Esophagus muscularis mucosa (tissue), 4 donors: ENCODE measurements around the gene TMC5. TPM values are rescaled to one million over a fixed set of nuclear protein-coding genes. Genes with fewer than 3 reads are reported as not detected.

Source experiments
- DNase-seq: peaks from one replicate; pipeline ENCODE4 v3.0.0-alpha.2; 2017; ENCODE audit errors: extremely low spot score
- H3K27ac ChIP-seq, 4 donors: fragments of 200-600 bp; sonication (generic); replicated peaks in 1 of 4; 1 replicate in 3 of 4; 2 replicates in 1 of 4; pipeline ENCODE4 v1.5.1; 2016 to 2019; ENCODE audit warnings: mild to moderate bottlenecking in 1 of 4
- H3K27me3 ChIP-seq, 4 donors: fragments of 200-600 bp; sonication (generic); one replicate each; pipeline versions ENCODE4 v1.5.1 to v1.6.0; 2016 to 2019
- H3K36me3 ChIP-seq, 4 donors: fragments of 200-600 bp; sonication (generic); one replicate each; pipeline ENCODE4 v1.5.1; 2016 to 2019
- H3K4me1 ChIP-seq, 4 donors: fragments of 200-600 bp; sonication (generic); one replicate each; pipeline ENCODE4 v1.5.1; 2016 to 2019
- H3K4me3 ChIP-seq, 4 donors: fragments of 200-600 bp; sonication (generic); 1 replicate in 2 of 4; 2 replicates in 2 of 4; pipeline ENCODE4 v1.5.1; 2016 to 2019; ENCODE audit warnings: mild to moderate bottlenecking in 4 of 4, moderate library complexity in 1 of 4
- H3K9me3 ChIP-seq, 4 donors: fragments of 200-600 bp; sonication (generic); 1 replicate in 3 of 4; 2 replicates in 1 of 4; pipeline ENCODE4 v1.5.1; 2016 to 2019
- EP300 ChIP-seq: sonication (generic); formaldehyde crosslinking; IDR thresholded peaks from one replicate; pipeline ENCODE4 v1.6.1; 2017; ENCODE audit warnings: antibody characterized with exemption
- POLR2A ChIP-seq: fragments of 450-650 bp; IDR thresholded peaks from one replicate; pipeline ENCODE4 v1.6.1; 2017; ENCODE audit warnings: antibody characterized with exemption, moderate library complexity, mild to moderate bottlenecking, low read depth
- POLR2AphosphoS5 ChIP-seq, 2 donors: sonication (generic); formaldehyde crosslinking; IDR thresholded peaks; one replicate each; pipeline ENCODE4 v1.6.1; 2017; ENCODE audit warnings: antibody characterized with exemption in 2 of 2
- WGBS: methylation state at CpG from one replicate; pipeline ENCODE4 v1.1.5; 2018; 5-methylcytosine and 5-hydroxymethylcytosine counted together
- intact Hi-C: fragments of 100-400 bp; cut with DNase I; formaldehyde crosslinking; loops from one replicate; pipeline ENCODE4 v1.15.1; 2023
- total RNA-seq, 4 donors: library from RNA; depleted of rRNA; stranded (reverse); fragments of >200 nt; gene quantifications; one replicate each; pipeline versions ENCODE4 v1.1.0 to v1.2.1, GENCODE V29; 2016
- TF ChIP-seq, protein P1 (sequence below), 3 experiments: fragments of 200-600 bp in 2 of 3; fragments of 450-650 bp in 1 of 3; sonication (generic) in 2 of 3; IDR thresholded peaks; one replicate each; pipeline ENCODE4 v1.5.1; 2017 to 2019; ENCODE audit warnings: antibody characterized with exemption in 3 of 3, mild to moderate bottlenecking in 2 of 3, moderate library complexity in 1 of 3

The TMC5 gene
- total RNA-seq, 4 donors from 2014 or later, result under 0.01 to 0.42 (median 0.12) TPM

DNA sequence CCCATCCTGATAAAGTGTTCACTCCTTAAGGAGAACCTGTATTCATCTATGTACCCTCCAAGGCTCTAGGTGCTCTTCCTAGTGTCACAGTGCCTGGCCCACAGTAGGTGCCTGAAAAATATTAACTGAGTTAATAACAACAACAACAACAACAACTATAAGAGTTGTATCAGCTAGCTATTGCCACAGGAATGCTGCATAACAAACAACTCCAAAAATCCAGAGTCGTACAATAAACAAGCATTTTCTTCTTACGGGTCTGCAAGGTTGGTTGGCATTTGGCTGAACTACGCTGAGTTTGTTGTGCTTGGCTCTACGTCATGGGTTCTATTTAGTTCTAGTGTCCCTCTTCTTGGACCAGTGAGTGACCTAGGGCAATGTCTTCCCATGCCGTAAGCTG is 29.2 kb downstream of the TMC5 start:
- intact Hi-C loops, result no loop called here

DNA sequence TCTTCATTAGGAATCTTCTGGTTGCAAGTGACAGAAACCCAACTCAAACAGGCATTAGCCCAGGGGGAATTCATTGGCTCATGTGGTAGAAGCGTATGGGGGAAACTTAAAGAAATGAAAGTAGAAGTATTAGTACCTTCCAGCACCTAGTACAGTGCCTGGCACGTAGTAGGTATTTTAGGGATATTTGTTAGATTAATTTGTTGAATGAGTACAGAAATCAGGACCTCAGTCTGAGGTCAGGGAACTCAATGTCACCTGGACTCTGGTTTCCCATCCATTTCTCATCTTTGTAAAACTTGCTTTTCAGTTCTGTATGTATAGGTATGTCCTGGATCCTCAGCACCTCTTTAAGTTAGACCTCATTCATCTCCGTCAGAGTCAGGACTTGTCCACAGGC is 32.5 kb downstream of the TMC5 start:
- 86% methylated on average over 3 of the region's 3 CpGs for WGBS
- Histone ChIP-seq H3K4me1 (no peaks in the 10 kb centered on the region), H3K27ac (no peak overlapping the region), H3K27me3 (peaks cover 0 to 4% (median 0%) of the 10 kb centered on the region in 4 donors), H3K36me3 (no peaks in the 10 kb centered on the region), H3K4me3 (no peak overlapping the region), H3K9me3 (peaks cover 0 to 5% (median 2%) of the 10 kb centered on the region in 4 donors)
- DNase-seq, result no peak
- TF ChIP-seq EP300 (no peak), POLR2AphosphoS5 (IDR thresholded peaks at IDR 0.05) (no peak), POLR2A (no peak)
- TF ChIP-seq, protein P1, sequence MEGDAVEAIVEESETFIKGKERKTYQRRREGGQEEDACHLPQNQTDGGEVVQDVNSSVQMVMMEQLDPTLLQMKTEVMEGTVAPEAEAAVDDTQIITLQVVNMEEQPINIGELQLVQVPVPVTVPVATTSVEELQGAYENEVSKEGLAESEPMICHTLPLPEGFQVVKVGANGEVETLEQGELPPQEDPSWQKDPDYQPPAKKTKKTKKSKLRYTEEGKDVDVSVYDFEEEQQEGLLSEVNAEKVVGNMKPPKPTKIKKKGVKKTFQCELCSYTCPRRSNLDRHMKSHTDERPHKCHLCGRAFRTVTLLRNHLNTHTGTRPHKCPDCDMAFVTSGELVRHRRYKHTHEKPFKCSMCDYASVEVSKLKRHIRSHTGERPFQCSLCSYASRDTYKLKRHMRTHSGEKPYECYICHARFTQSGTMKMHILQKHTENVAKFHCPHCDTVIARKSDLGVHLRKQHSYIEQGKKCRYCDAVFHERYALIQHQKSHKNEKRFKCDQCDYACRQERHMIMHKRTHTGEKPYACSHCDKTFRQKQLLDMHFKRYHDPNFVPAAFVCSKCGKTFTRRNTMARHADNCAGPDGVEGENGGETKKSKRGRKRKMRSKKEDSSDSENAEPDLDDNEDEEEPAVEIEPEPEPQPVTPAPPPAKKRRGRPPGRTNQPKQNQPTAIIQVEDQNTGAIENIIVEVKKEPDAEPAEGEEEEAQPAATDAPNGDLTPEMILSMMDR (IDR thresholded peaks at IDR 0.05), result no peak
- intact Hi-C loops, result no loop called here

More for the DNA sequence above, 29.2 kb downstream of the TMC5 start:
- Histone ChIP-seq H3K27me3 (peaks cover 0 to 13% (median 0%) of the 10 kb centered on the region in 4 donors), H3K4me1 (no peaks in the 10 kb centered on the region), H3K27ac (no peak overlapping the region), H3K9me3 (peaks cover 0 to 5% (median 2%) of the 10 kb centered on the region in 4 donors), H3K4me3 (no peak overlapping the region), H3K36me3 (no peaks in the 10 kb centered on the region)
- TF ChIP-seq POLR2AphosphoS5 (IDR thresholded peaks at IDR 0.05) (no peak), POLR2A (no peak), EP300 (no peak)
- TF ChIP-seq, protein P1 (IDR thresholded peaks at IDR 0.05), result no peak
- 88% methylated on average over 5 of the region's 5 CpGs for WGBS
- no peak for DNase-seq

DNA sequence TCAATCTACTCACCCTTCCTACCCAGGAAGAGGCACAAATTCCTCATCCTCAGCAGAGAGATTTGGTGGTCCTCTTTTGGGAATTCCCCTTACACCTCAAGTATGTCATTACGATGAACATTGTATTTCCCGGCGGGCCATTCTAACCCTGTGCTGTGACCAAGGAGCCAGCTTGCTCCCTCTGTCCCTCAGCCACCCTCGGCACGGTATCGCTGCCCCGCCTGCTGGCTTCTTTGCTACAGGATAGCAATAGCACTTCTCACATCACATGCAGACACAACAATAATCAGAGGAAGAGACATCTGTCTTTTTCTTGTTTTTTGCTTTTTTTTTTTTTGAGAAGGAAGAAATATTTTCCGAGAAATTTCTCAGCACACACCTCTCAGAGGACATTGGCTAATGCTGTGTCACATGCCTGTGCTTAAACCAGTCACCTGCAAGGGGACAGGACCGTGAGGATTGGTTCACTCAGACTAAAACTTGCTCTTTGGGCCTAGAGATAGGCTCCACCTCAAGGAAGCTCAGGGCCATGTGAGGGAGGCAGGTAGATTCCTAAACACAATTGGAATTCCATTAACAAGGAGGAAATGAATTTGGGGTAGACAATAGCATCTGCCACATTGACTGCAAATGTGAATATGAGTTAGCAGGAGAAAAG is 41.2 kb downstream of the TMC5 start:
- no peaks in the 10 kb centered on the region for H3K4me1 ChIP-seq
- DNase-seq, result no peak
- TF ChIP-seq, protein P1 (IDR thresholded peaks at IDR 0.05), result no peak
- TF ChIP-seq POLR2AphosphoS5 (IDR thresholded peaks at IDR 0.05), result no peak
- TF ChIP-seq EP300, result no peak
- no peak for TF ChIP-seq POLR2A
- H3K27ac ChIP-seq, result no peak overlapping the region
- WGBS, result 77% methylated on average over 9 of the region's 9 CpGs
- peaks cover 0 to 13% (median 0%) of the 10 kb centered on the region in 4 donors for H3K27me3 ChIP-seq
- H3K9me3 ChIP-seq, result no peaks in the 10 kb centered on the region
- H3K4me3 ChIP-seq, result no peak overlapping the region
- intact Hi-C loops, result no loop called here
- H3K36me3 ChIP-seq, result no peaks in the 10 kb centered on the region

DNA sequence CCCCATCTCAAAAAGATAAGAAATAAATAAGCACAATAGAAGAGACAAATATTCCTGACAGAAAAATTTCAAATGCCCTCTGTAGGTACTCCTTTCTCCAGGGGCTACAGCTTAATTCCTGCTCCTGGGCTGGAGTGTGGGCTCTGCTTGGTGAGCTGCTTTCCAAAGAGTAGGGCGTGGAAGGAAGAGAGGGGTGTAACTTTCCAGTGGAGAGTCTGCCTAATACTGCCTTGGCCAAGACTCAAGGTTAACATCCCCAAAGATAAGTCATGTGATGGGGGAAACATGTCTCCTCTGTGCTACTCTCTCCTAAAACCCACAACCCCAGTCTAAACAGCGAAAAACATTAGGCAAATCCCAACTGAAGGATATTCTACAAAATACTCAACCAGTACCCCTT is 42.7 kb downstream of the TMC5 start:
- no peaks in the 10 kb centered on the region for H3K4me1 ChIP-seq
- no peak overlapping the region for H3K27ac ChIP-seq
- H3K36me3 ChIP-seq, result no peaks in the 10 kb centered on the region
- H3K27me3 ChIP-seq, result peaks cover 0 to 13% (median 0%) of the 10 kb centered on the region in 4 donors
- TF ChIP-seq EP300, result no peak
- TF ChIP-seq, protein P1 (IDR thresholded peaks at IDR 0.05), result no peak
- TF ChIP-seq POLR2A, result no peak
- TF ChIP-seq POLR2AphosphoS5 (IDR thresholded peaks at IDR 0.05), result no peak
- intact Hi-C loops, result no loop called here
- no peak for DNase-seq
- no peak overlapping the region for H3K4me3 ChIP-seq
- WGBS, result 86% methylated on average over 2 of the region's 2 CpGs
- H3K9me3 ChIP-seq, result no peaks in the 10 kb centered on the region
